Left lung (tissue), 14 donors: Measurements from ENCODE around the gene LCE6A. TPM values are rescaled to one million over a fixed set of nuclear protein-coding genes. Genes with fewer than 3 reads are reported as not detected.

ENCODE experiments used
- ATAC-seq: fragments of 200-7000 bp; cut with Tn5 transposase; one replicate; pipeline ENCODE4 v1.9.1; 2020; ENCODE audit warnings: moderate library complexity
- DNase-seq, 4 donors: peaks; one replicate each; pipeline ENCODE4 v3.0.0-alpha.2; 2013 to 2020
- H3K27ac ChIP-seq, 2 donors: fragments of 200-600 bp; sonication (generic) in 1 of 2; one replicate each; pipeline versions ENCODE4 v1.5.0 to v1.8.0; 2020 to 2021
- H3K27me3 ChIP-seq, 2 donors: fragments of 200-600 bp; sonication (generic) in 1 of 2; one replicate each; pipeline versions ENCODE4 v1.5.0 to v1.8.0; 2020 to 2021
- H3K36me3 ChIP-seq, 2 donors: fragments of 200-600 bp; sonication (generic) in 1 of 2; one replicate each; pipeline versions ENCODE4 v1.5.0 to v1.8.0; 2020 to 2021
- H3K4me1 ChIP-seq, 2 donors: fragments of 200-600 bp; one replicate each; pipeline ENCODE4 v1.8.0; 2021
- H3K4me3 ChIP-seq, 2 donors: fragments of 200-600 bp; sonication (generic) in 1 of 2; one replicate each; pipeline versions ENCODE4 v1.5.0 to v1.8.0; 2020 to 2021; ENCODE audit warnings: mild to moderate bottlenecking in 1 of 2
- H3K9me3 ChIP-seq, 2 donors: fragments of 200-600 bp; sonication (generic) in 1 of 2; one replicate each; pipeline versions ENCODE4 v1.5.0 to v1.8.0; 2020 to 2021
- CTCF ChIP-seq, 2 donors: fragments of 200-600 bp; sonication (generic) in 1 of 2; IDR thresholded peaks; one replicate each; pipeline versions ENCODE4 v1.5.0 to v1.8.0; 2021; ENCODE audit warnings: antibody characterized with exemption in 2 of 2
- intact Hi-C, 2 donors: fragments of 100-400 bp; cut with DNase I; formaldehyde crosslinking; loops; one replicate each; pipeline versions ENCODE4 v1.11.2 to v1.14.2; 2022
- long read RNA-seq, 12 donors: library from polyadenylated mRNA in 2 of 12; unstranded in 2 of 12; transcript quantifications; one replicate each; pipeline ENCODE4 v2.0.0 and lab custom pipeline, GENCODE V29; 2019 to 2026
- polyA plus RNA-seq, 6 donors: library from polyadenylated mRNA; unstranded; fragments of 120-200 nt; gene quantifications; one replicate each; pipeline ENCODE4 v1.2.1, GENCODE V29; 2013; ENCODE audit not compliant: insufficient read length in 6 of 6
- total RNA-seq, 2 donors: library from RNA; stranded (reverse); fragmentation: NEBNext Ultra II Directional; extraction: Animal tissue kit (Norgen Biotek cat#: 25700); gene quantifications; one replicate each; pipeline ENCODE4 v1.2.1, GENCODE V29; 2021
- donor health status: DM: no; HTN: yes; CAD: no.
- donor health status: DM: no; HTN: no; CAD: no.

Gene LCE6A
- not detected for total RNA-seq
- polyA plus RNA-seq, result not detected
- long read RNA-seq, donor 1, result 0 reads
- long read RNA-seq, donor 2, result 0 reads
- long read RNA-seq, donor 3, result 0 reads
- long read RNA-seq, donor 4, result 0 reads
- long read RNA-seq, donor 5, result 0 reads
- long read RNA-seq, donor 6, result 0 reads
- long read RNA-seq, donor 7, result 0 reads
- long read RNA-seq, donor 8, result 0 reads
- long read RNA-seq, donor 9, result 0 reads
- long read RNA-seq, donor 10, result 0 reads
- long read RNA-seq, donor 11, result 0 reads
- long read RNA-seq, donor 12, result 0 reads

GRCh38 chr1:152842556-152842955 lies at the start of gene LCE6A:
TSS of gene LCE6A (plus strand) at chr1:152842856. CDS start at chr1:152843521, 665 bp downstream.
- intact Hi-C loops, result no loop called here
- no peaks in the 10 kb centered on the region for H3K9me3 ChIP-seq
- DNase-seq, result no peak
- H3K36me3 ChIP-seq, result no peaks in the 10 kb centered on the region
- TF ChIP-seq CTCF (IDR thresholded peaks at IDR 0.05), result no peak
- no peak for ATAC-seq
- H3K4me1 ChIP-seq, result no peaks in the 10 kb centered on the region
- H3K27me3 ChIP-seq, result no peaks in the 10 kb centered on the region
- H3K4me3 ChIP-seq, result no peak within 1 kb of the TSS
- H3K27ac ChIP-seq, result no peak within 1 kb of the TSS

GRCh38 chr1:152795686-152796085 lies 47.0 kb upstream of the LCE6A start:
- no peak for TF ChIP-seq CTCF (IDR thresholded peaks at IDR 0.05)
- intact Hi-C loops, result no loop called here
- no peaks in the 10 kb centered on the region for H3K9me3 ChIP-seq
- no peaks in the 10 kb centered on the region for H3K27me3 ChIP-seq
- H3K36me3 ChIP-seq, result no peaks in the 10 kb centered on the region
- no peaks in the 10 kb centered on the region for H3K4me1 ChIP-seq
- DNase-seq (no peak), ATAC-seq (no peak)
- H3K4me3 ChIP-seq, result no peak overlapping the region
- H3K27ac ChIP-seq, result no peak overlapping the region

GRCh38 chr1:152796421-152796820 lies 46.2 kb upstream of the LCE6A start, which contains the start of gene LCE1D:
TSS of gene LCE1D (plus strand) at chr1:152796721. CDS start at chr1:152797795, 1,074 bp downstream.
- Histone ChIP-seq H3K4me3 (no peak within 1 kb of the TSS), H3K36me3 (no peaks in the 10 kb centered on the region), H3K9me3 (no peaks in the 10 kb centered on the region), H3K27me3 (no peaks in the 10 kb centered on the region), H3K27ac (no peak within 1 kb of the TSS), H3K4me1 (no peaks in the 10 kb centered on the region)
- no peak for TF ChIP-seq CTCF (IDR thresholded peaks at IDR 0.05)
- no peak for ATAC-seq
- intact Hi-C loops, result no loop called here
- DNase-seq, result no peak

- no peak for TF ChIP-seq CTCF (IDR thresholded peaks at IDR 0.05)
- no peak overlapping the region for H3K27ac ChIP-seq
- ATAC-seq (no peak), DNase-seq (no peak)
- H3K4me1 ChIP-seq, result no peaks in the 10 kb centered on the region
- intact Hi-C loops, result no loop called here
- no peaks in the 10 kb centered on the region for H3K36me3 ChIP-seq
- no peak overlapping the region for H3K4me3 ChIP-seq
- H3K9me3 ChIP-seq, result no peaks in the 10 kb centered on the region
- no peaks in the 10 kb centered on the region for H3K27me3 ChIP-seq
These were observed 41.3 kb upstream of the LCE6A start for GRCh38 chr1:152801333-152801732.

GRCh38 chr1:152806576-152806975 lies 36.1 kb upstream of the LCE6A start, which contains the start of gene LCE1C:
TSS of gene LCE1C (minus strand) at chr1:152806651. CDS start at chr1:152805478, 1,173 bp downstream.
- H3K36me3 ChIP-seq, result no peaks in the 10 kb centered on the region
- H3K27ac ChIP-seq, result no peak within 1 kb of the TSS
- H3K27me3 ChIP-seq, result no peaks in the 10 kb centered on the region
- no peak for TF ChIP-seq CTCF (IDR thresholded peaks at IDR 0.05)
- no peak within 1 kb of the TSS for H3K4me3 ChIP-seq
- DNase-seq, result no peak
- H3K4me1 ChIP-seq, result no peaks in the 10 kb centered on the region
- H3K9me3 ChIP-seq, result no peaks in the 10 kb centered on the region
- intact Hi-C loops, result no loop called here
- no peak for ATAC-seq
